ENCODE data around the gene PPT2. TPM values are rescaled to one million over a fixed set of nuclear protein-coding genes. Genes with fewer than 3 reads are reported as not detected.
A peak's percentile ranks its signal among the peaks of the same experiment; 100 is the strongest.
"Not testable (repeated sequence)": the region's sequence is repeated elsewhere in the genome, so short reads cannot be mapped to it uniquely, and the experiment has no call there.

PPT2 gene
- total RNA-seq, 1 donor from 2014 or later, result 23.4 TPM

DNA sequence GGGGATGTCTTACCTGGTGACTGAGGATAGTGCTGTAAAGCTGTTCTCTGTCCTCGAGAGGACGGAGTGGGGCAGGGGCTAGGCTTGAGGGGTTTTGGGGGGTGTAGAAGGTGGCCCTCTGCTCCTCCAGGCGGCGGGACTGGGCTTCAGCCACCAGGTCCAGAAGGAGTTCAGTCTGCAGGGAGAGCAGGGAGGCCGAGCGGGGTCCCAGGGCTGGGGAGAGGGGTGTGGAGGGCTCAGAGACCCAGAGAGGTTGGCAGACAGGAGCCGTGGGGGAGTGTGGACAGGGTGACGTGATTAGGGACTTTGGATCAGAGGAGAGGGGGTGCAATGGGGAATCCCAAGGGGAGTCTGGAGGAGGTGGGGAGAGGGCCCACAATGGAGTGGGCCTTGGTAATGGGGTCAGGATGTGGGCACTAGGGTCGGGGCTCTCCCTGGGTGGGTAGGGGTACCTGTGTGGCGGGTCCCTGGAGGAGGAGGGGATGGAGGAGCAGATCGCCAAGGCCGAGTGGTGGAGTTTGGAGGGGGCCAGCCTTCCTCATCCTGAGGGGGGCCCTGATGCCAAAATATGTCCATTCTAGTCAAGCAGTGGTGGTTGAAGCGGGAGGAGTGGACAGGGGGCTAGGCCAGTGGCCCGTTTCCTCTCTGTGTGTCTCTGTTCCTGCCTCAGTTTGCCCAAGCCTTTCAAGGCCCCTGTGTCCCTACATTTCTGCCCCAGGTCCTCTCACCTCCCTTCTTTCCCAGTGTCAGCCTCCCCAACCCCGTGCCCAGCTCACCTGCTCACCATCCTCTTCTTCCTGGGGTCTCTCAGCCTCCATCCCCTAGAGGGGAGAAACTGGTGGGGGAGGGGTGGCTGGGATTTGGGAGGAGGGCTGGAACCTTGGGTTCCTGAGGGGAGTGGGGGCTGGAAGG is 38.0 kb downstream of the PPT2 start:
- intact Hi-C loops (cut with micrococcal nuclease), result no loop called here
- peak overlapping the region; percentile 98 for H3K27ac ChIP-seq (replicated peaks)
- H3K4me1 ChIP-seq, result peaks cover 85% of the 10 kb centered on the region
- TF ChIP-seq, protein P1, sequence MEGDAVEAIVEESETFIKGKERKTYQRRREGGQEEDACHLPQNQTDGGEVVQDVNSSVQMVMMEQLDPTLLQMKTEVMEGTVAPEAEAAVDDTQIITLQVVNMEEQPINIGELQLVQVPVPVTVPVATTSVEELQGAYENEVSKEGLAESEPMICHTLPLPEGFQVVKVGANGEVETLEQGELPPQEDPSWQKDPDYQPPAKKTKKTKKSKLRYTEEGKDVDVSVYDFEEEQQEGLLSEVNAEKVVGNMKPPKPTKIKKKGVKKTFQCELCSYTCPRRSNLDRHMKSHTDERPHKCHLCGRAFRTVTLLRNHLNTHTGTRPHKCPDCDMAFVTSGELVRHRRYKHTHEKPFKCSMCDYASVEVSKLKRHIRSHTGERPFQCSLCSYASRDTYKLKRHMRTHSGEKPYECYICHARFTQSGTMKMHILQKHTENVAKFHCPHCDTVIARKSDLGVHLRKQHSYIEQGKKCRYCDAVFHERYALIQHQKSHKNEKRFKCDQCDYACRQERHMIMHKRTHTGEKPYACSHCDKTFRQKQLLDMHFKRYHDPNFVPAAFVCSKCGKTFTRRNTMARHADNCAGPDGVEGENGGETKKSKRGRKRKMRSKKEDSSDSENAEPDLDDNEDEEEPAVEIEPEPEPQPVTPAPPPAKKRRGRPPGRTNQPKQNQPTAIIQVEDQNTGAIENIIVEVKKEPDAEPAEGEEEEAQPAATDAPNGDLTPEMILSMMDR (IDR thresholded peaks at IDR 0.05; ENCODE audit: borderline replicate concordance), result no peak
- H3K4me3 ChIP-seq, result peak overlapping the region; percentile 83
- DNase-seq, result no peak
- peaks cover 10% of the 10 kb centered on the region for H3K36me3 ChIP-seq
- H3K27me3 ChIP-seq (ENCODE audit: low read depth), result no peaks in the 10 kb centered on the region
- no peaks in the 10 kb centered on the region for H3K9me3 ChIP-seq (replicated peaks)

DNA sequence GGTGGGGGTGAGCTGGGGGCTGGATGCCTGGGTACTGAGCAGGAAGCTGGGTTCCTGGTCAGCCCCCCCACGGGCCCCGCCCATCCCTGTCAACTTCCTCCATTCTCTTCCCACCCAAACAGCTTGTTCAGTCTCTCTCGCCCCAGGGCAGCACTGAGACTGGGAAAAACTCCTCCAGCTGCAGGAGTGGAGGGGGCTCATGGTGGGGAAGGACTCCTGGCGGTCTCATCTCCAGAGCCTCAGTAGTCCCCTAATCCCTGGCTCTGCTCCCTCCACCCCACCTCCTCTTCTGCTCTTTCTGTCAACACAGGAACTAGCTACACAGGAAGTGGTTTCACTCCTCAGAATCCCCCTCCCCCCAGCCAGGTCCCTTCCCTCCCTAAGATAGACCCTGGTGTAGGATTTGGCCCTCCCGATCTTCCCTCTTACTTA is 38.7 kb downstream of the PPT2 start, which contains the start of gene GPSM3:
TSS of gene GPSM3 (minus strand) at position 36 of the 432 bp plus-strand sequence. CDS start 130 bp downstream, outside the sequence.
- peak within 1 kb of the TSS; percentile 98 for H3K27ac ChIP-seq (replicated peaks)
- no peaks in the 10 kb centered on the region for H3K9me3 ChIP-seq (replicated peaks)
- peak within 1 kb of the TSS; percentile 83 for H3K4me3 ChIP-seq
- TF ChIP-seq, protein P1 (IDR thresholded peaks at IDR 0.05; ENCODE audit: borderline replicate concordance), result no peak
- peaks cover 5% of the 10 kb centered on the region for H3K36me3 ChIP-seq
- peaks cover 85% of the 10 kb centered on the region for H3K4me1 ChIP-seq
- DNase-seq, result peak; percentile 73
- no peaks in the 10 kb centered on the region for H3K27me3 ChIP-seq (ENCODE audit: low read depth)
- intact Hi-C loops (cut with micrococcal nuclease), result no loop called here

DNA sequence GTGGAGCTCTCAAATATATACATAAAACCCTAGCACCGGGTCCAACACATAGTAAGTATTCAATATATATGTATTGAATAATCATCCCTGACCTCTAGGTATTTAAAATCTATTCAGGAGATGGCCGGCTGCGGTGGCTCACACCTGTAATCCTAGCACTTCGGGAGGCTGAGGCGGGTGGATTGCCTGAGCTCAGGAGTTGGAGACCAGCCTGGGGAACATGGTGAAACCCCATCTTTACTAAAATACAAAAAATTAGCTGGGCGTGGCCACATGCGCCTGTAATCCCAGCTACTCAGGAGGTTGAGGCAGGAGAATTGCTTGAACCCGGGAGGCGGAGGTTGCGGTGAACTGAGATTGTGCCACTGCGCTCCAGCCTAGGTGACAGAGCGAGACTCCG is 39.2 kb downstream of the PPT2 start:
- H3K27me3 ChIP-seq (ENCODE audit: low read depth); DNase-seq; H3K36me3 ChIP-seq; H3K9me3 ChIP-seq (replicated peaks); intact Hi-C loops (cut with micrococcal nuclease): not testable (repeated sequence)
- peak overlapping the region; percentile 98 for H3K27ac ChIP-seq (replicated peaks)
- H3K4me1 ChIP-seq, result peaks cover 81% of the 10 kb centered on the region
- H3K4me3 ChIP-seq, result peak overlapping the region; percentile 83

DNA sequence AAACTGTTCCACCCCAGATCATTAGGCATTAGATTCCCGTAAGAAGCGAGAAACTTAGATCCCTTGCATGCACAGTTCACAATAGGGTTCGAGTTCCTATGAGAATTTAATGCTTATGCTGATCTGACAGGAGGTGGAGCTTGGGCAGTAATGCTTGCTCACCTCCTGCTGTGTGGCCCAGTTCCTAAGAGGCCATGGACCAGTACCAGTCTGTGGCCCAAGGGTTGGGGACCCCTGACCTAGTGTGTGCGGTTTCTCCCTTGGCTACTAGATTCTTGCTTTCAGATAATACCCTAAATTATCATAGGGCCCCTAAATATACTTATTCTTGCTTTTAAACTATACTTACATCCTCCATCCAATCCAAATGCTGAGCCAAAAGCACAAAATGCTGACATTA is 40.4 kb downstream of the PPT2 start:
- Histone ChIP-seq H3K4me3 (no peak overlapping the region), H3K36me3 (no peaks in the 10 kb centered on the region), H3K9me3 (replicated peaks) (no peaks in the 10 kb centered on the region), H3K27me3 (ENCODE audit: low read depth) (no peaks in the 10 kb centered on the region), H3K4me1 (peaks cover 68% of the 10 kb centered on the region), H3K27ac (replicated peaks) (peak overlapping the region; percentile 99)
- intact Hi-C loops (cut with micrococcal nuclease), result no loop called here
- no peak for DNase-seq
- TF ChIP-seq, protein P1 (IDR thresholded peaks at IDR 0.05; ENCODE audit: borderline replicate concordance), result no peak

DNA sequence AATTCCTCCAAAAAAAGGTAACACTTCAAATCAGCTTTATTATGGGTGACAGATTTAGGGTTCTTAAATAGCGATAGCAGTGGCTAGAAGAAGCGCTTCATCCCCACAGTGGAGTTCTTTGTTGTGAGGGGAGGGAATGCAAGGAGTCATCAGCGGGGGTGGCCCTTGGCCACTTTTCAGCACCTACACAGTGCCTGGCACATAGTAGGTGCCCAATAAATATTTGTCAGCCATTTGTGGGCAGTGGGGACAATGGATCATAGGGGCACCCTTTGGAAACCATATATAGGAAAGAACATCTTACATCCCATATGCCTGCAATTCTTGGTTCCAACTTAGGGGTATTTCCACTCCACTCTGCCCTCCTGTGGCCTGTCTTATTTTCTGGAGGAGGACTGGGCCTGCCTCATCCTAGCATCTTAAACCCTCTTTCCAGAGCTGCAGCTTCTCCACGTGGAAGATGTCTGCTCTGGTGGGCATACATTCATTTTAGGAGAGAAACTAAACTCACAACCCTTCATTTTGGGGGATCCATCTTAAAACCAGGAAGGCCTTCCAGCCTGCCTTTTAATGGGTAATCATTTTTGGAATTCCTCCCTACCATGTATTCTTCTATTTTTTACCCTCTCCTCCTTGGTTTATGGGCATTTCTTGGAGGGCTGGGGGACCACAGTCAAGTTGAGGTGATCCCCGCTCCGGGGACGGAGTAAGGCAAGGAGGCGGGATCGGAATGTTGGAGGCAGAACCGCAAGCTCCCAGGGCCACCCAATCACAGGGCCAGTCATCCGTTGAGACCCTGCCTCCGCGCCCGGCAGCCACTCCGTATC is 41.1 kb downstream of the PPT2 start:
- Histone ChIP-seq H3K36me3 (no peaks in the 10 kb centered on the region), H3K4me1 (peaks cover 64% of the 10 kb centered on the region), H3K27ac (replicated peaks) (peak overlapping the region; percentile 99), H3K4me3 (peak overlapping the region; percentile 74), H3K27me3 (ENCODE audit: low read depth) (no peaks in the 10 kb centered on the region), H3K9me3 (replicated peaks) (no peaks in the 10 kb centered on the region)
- no peak for DNase-seq
- intact Hi-C loops (cut with micrococcal nuclease), result no loop called here
- TF ChIP-seq, protein P1 (IDR thresholded peaks at IDR 0.05; ENCODE audit: borderline replicate concordance), result peak; percentile 25

Measured in left ventricle myocardium inferior (tissue), 1 donor.